Endothelial cell (in vitro differentiated cells): Measurements from ENCODE around the gene HTR3D. TPM values are rescaled to one million over a fixed set of nuclear protein-coding genes. Genes with fewer than 3 reads are reported as not detected.

Experiments
- DNase-seq: peaks from one replicate; pipeline ENCODE4 v3.0.0; 2021; ENCODE audit warnings: low spot score
- H3K27ac Mint-ChIP-seq: one replicate; pipeline ENCODE4 v1.8.0; 2021; ENCODE audit warnings: mixed read lengths, inconsistent platforms; ENCODE audit not compliant: unreplicated experiment
- H3K27me3 Mint-ChIP-seq: one replicate; pipeline ENCODE4 v1.8.0; 2021; ENCODE audit warnings: mild to moderate bottlenecking, moderate library complexity, mixed read lengths, inconsistent platforms; ENCODE audit not compliant: unreplicated experiment
- H3K36me3 Mint-ChIP-seq: one replicate; pipeline ENCODE4 v1.8.0; 2021; ENCODE audit warnings: mild to moderate bottlenecking, low read depth, mixed read lengths, inconsistent platforms; ENCODE audit not compliant: unreplicated experiment
- H3K4me1 Mint-ChIP-seq: one replicate; pipeline ENCODE4 v1.8.0; 2021; ENCODE audit warnings: mild to moderate bottlenecking, mixed read lengths, inconsistent platforms; ENCODE audit not compliant: unreplicated experiment
- H3K4me3 Mint-ChIP-seq: one replicate; pipeline ENCODE4 v1.8.0; 2021; ENCODE audit warnings: mild to moderate bottlenecking, mixed read lengths, inconsistent platforms; ENCODE audit not compliant: unreplicated experiment
- H3K9me3 Mint-ChIP-seq: one replicate; pipeline ENCODE4 v1.8.0; 2021; ENCODE audit warnings: mixed read lengths, inconsistent platforms; ENCODE audit not compliant: unreplicated experiment
- CTCF ChIP-seq: fragments of 200-600 bp; sonication (generic); IDR thresholded peaks from one replicate; pipeline ENCODE4 v1.5.0; 2021; ENCODE audit warnings: antibody characterized with exemption; ENCODE audit not compliant: unreplicated experiment
- long read RNA-seq: library from polyadenylated mRNA; unstranded; transcript quantifications from one replicate; pipeline ENCODE4 v2.0.0, GENCODE V29; 2020; ENCODE audit not compliant: unreplicated experiment
- total RNA-seq: library from RNA; stranded (reverse); fragmentation: NEBNext Ultra II Directional; extraction: Animal tissue kit (Norgen Biotek cat#: 25700); gene quantifications from one replicate; pipeline ENCODE4 v1.2.1, GENCODE V29; 2021; ENCODE audit not compliant: unreplicated experiment

HTR3D gene, protein sequence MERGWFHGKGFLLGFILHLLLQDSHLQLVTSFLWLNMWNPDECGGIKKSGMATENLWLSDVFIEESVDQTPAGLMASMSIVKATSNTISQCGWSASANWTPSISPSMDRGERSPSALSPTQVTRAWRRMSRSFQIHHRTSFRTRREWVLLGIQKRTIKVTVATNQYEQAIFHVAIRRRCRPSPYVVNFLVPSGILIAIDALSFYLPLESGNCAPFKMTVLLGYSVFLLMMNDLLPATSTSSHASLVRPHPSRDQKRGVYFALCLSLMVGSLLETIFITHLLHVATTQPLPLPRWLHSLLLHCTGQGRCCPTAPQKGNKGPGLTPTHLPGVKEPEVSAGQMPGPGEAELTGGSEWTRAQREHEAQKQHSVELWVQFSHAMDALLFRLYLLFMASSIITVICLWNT
- total RNA-seq = not detected
- long read RNA-seq = 0 reads

DNA sequence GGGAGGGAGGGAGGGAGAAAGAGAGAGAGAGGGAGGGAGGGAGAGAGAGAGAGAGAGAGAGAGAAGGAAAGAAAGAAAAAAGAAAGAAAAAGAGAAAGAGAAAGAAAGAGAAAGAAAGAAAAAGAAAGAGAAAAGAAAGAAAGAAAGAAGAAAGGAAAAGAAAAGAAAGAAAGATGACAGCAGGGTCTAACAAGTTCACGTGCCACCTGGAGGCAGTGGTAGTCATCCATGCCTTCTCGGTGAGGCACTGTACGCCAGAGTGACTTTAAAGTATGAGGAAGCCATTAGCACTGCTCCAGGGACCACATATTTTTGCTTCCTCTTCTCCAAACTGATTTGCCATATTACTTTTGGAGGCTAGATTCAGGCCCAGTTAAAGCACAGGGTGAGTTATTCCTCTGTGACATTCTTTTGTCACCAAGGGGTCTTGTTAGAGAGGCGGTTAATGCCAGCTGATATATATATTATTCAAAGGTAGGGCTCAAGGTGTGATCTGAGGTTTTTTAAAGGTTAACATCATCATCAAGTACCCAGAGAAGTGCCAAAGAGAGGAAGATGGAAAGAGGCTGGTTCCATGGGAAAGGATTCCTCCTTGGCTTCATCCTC, at the start of gene HTR3D:
Gene HTR3D (plus strand): TSS at position 556 of the 606 bp plus-strand sequence. CDS start 0 bp downstream, at position 556.
- Mint-ChIP-seq H3K27ac (no peak within 1 kb of the TSS), H3K27me3 (peaks cover 4% of the 10 kb centered on the region), H3K9me3 (no peaks in the 10 kb centered on the region), H3K4me3 (no peak within 1 kb of the TSS), H3K4me1 (no peaks in the 10 kb centered on the region), H3K36me3 (no peaks in the 10 kb centered on the region)
- DNase-seq = no peak
- TF ChIP-seq CTCF = no peak

DNA sequence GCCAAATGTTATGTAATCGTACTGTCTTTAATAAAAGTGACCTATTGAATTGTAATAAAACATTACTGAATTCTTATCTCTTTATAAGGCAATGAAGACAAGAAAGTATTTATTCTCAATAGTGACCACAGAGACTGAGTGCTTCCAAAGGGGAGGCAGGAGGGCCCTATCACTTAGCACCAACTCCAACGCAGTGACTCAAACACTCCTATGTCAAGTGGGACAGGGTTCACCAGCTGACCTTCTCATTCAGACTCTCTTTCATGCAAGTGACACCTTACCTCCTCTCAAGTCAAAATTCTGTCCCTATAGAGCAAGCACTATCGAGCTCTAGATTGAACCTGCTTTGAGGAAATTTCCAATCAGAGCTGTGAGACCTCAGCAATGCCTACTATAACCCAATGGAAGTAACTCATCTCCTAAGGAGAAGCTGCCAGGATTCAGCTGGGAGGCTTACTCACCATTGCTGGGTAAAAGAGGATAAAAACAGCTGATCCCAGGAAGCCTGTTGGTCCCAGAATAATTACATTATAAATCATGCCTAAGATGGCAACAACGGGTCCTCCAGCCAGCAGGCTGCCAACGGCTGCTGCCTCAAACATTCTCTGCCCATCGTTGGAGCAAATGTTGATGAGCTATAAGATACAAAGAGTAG, 49.4 kb upstream of the HTR3D start:
- Mint-ChIP-seq H3K27ac (no peak overlapping the region), H3K36me3 (peaks cover 13% of the 10 kb centered on the region), H3K27me3 (no peaks in the 10 kb centered on the region), H3K4me3 (no peak overlapping the region), H3K4me1 (peaks cover 4% of the 10 kb centered on the region), H3K9me3 (no peaks in the 10 kb centered on the region)
- TF ChIP-seq CTCF = no peak
- DNase-seq = no peak

GRCh38 chr3:183984127-183984740, 47.3 kb upstream of the HTR3D start:
- peaks cover 4% of the 10 kb centered on the region for H3K4me1 Mint-ChIP-seq
- no peak overlapping the region for H3K4me3 Mint-ChIP-seq
- H3K27ac Mint-ChIP-seq = no peak overlapping the region
- no peaks in the 10 kb centered on the region for H3K27me3 Mint-ChIP-seq
- H3K36me3 Mint-ChIP-seq = peaks cover 22% of the 10 kb centered on the region
- DNase-seq = no peak
- no peak for TF ChIP-seq CTCF
- H3K9me3 Mint-ChIP-seq = no peaks in the 10 kb centered on the region

- no peak overlapping the region for H3K4me3 Mint-ChIP-seq
- H3K9me3 Mint-ChIP-seq = no peaks in the 10 kb centered on the region
- no peak for TF ChIP-seq CTCF
- H3K4me1 Mint-ChIP-seq = peaks cover 4% of the 10 kb centered on the region
- no peaks in the 10 kb centered on the region for H3K27me3 Mint-ChIP-seq
- no peak for DNase-seq
- peaks cover 22% of the 10 kb centered on the region for H3K36me3 Mint-ChIP-seq
- no peak overlapping the region for H3K27ac Mint-ChIP-seq
Measured at GRCh38 chr3:183984749-183985729, 46.5 kb upstream of the HTR3D start.
